K562 (cell line): ENCODE measurements around the gene BBOX1. TPM values are rescaled to one million over a fixed set of nuclear protein-coding genes. Genes with fewer than 3 reads are reported as not detected.

Experiments used
- ATAC-seq: fragments of 200-7000 bp; cut with Tn5 transposase; 3 replicates; pipeline ENCODE4 v1.9.1; 2020; ENCODE audit warnings: moderate library complexity
- BruUV-seq: library from RNA; stranded (reverse); fragments of 400-500 nt; replicated peaks from 2 replicates; lab custom pipeline; 2021; lab: Mats Ljungman, UMichigan
- CTCF ChIA-PET: fragments of 300-600 bp; formaldehyde crosslinking; extraction: SDS; loops from one replicate; lab custom pipeline; 2021; ENCODE audit warnings: low intra/inter-chr PET ratio; lab: Yijun Ruan, JAX
- POLR2A ChIA-PET: fragments of 300-600, 350-650 bp; sonication (Branson Sonifier 250); formaldehyde crosslinking; extraction: SDS; loops from one replicate; lab custom pipeline; 2021; ENCODE audit warnings: antibody characterized with exemption, inconsistent platforms; lab: Yijun Ruan, JAX
- DNase-seq, 4 experiments: peaks; one replicate each; pipeline versions ENCODE4 v3.0.0 to v3.0.0-alpha.2; 2011 to 2018; ENCODE audit warnings: low spot score in 3 of 4, mixed read lengths in 3 of 4; ENCODE audit errors: extremely low read depth in 1 of 4
- FAIRE-seq: peaks from 2 replicates; lab custom pipeline; 2011; peaks lifted over from hg19 to GRCh38; lab: Jason Lieb, UNC
- H2AFZ ChIP-seq: 2 replicates; pipeline ENCODE4 v1.6.0; 2011; ENCODE audit warnings: low read depth, low read length, control low read depth, inconsistent platforms
- H3K27ac ChIP-seq: fragments of 200-600 bp; 3 replicates; pipeline ENCODE4 v1.8.0; 2011; ENCODE audit warnings: low read depth, mild to moderate bottlenecking, control low read depth, inconsistent platforms, low read length, moderate library complexity, mixed read lengths; ENCODE audit errors: extremely low read depth
- H3K27me3 ChIP-seq, 2 experiments: fragments of 300-600 bp in 1 of 2; 2 replicates in 1 of 2; 3 replicates in 1 of 2; pipeline versions ENCODE4 v1.6.0 to v1.8.0; 2011; ENCODE audit warnings: inconsistent platforms in 2 of 2, low read length in 2 of 2, mild to moderate bottlenecking in 1 of 2, mixed read lengths in 1 of 2, moderate library complexity in 1 of 2; ENCODE audit not compliant: control insufficient read depth in 2 of 2, insufficient read depth in 2 of 2
- H3K36me3 ChIP-seq: fragments of 300-600 bp; 3 replicates; pipeline ENCODE4 v1.8.0; 2011; ENCODE audit warnings: mild to moderate bottlenecking, low read length, inconsistent platforms; ENCODE audit not compliant: control insufficient read depth, insufficient read depth
- H3K4me1 ChIP-seq, 2 experiments: fragments of 200-600 bp in 1 of 2; replicated peaks in 1 of 2; 2 replicates in 1 of 2; 3 replicates in 1 of 2; pipeline versions ENCODE4 v1.5.1 to v1.8.0; 2011; ENCODE audit warnings: inconsistent platforms in 2 of 2, low read length in 2 of 2, mild to moderate bottlenecking in 1 of 2, mixed read lengths in 1 of 2, moderate library complexity in 1 of 2; ENCODE audit not compliant: control insufficient read depth in 2 of 2, insufficient read depth in 2 of 2
- H3K4me2 ChIP-seq: 2 replicates; pipeline ENCODE4 v1.6.1; 2011; ENCODE audit warnings: low read length, control low read depth, inconsistent platforms, mixed read lengths; ENCODE audit not compliant: insufficient read depth
- H3K4me3 ChIP-seq: fragments of 200-600 bp; sonication (generic), shearing (Covaris generic); 2 replicates; pipeline ENCODE4 v1.5.1; 2016; ENCODE audit warnings: control low read depth, inconsistent platforms
- H3K79me2 ChIP-seq: fragments of 200-600 bp; 3 replicates; pipeline ENCODE4 v1.8.0; 2011; ENCODE audit warnings: low read length, inconsistent platforms; ENCODE audit not compliant: control insufficient read depth, insufficient read depth
- H3K9ac ChIP-seq, 2 experiments: 2 replicates each; pipeline versions ENCODE4 v1.6.0 to v1.6.1; 2011; ENCODE audit warnings: low read depth in 2 of 2, low read length in 2 of 2, control low read depth in 1 of 2, inconsistent platforms in 1 of 2, mild to moderate bottlenecking in 1 of 2, mixed read lengths in 1 of 2; ENCODE audit not compliant: insufficient read depth in 1 of 2
- H3K9me1 ChIP-seq: one replicate; pipeline ENCODE4 v1.6.0; 2011; ENCODE audit warnings: inconsistent platforms, mild to moderate bottlenecking, low read length, moderate library complexity; ENCODE audit not compliant: control insufficient read depth, insufficient read depth
- H3K9me3 ChIP-seq: replicated peaks from 2 replicates; pipeline ENCODE4 v1.5.1; 2011; ENCODE audit warnings: low read depth, low read length, inconsistent platforms; ENCODE audit not compliant: control insufficient read depth, insufficient read depth
- H4K20me1 ChIP-seq: replicated peaks from 2 replicates; pipeline ENCODE4 v1.6.1; 2011; ENCODE audit warnings: low read length, inconsistent platforms, mixed read lengths; ENCODE audit not compliant: control insufficient read depth, insufficient read depth
- E2F6 ChIP-seq, 2 experiments: IDR thresholded peaks; 2 replicates each; pipeline ENCODE4 v1.6.1; 2011; ENCODE audit warnings: borderline replicate concordance in 1 of 2, control low read depth in 1 of 2, low read depth in 1 of 2, low read length in 1 of 2, mild to moderate bottlenecking in 1 of 2, mixed read lengths in 1 of 2, moderate library complexity in 1 of 2; ENCODE audit not compliant: insufficient read depth in 1 of 2, insufficient read length in 1 of 2, poor library complexity in 1 of 2, severe bottlenecking in 1 of 2; ENCODE audit errors: extremely low read depth in 1 of 2
- FOXA3 ChIP-seq, 2 experiments: fragments of 450-650 bp in 1 of 2; sonication (generic) in 1 of 2; formaldehyde crosslinking; IDR thresholded peaks in 1 of 2; conservative IDR thresholded peaks in 1 of 2; 2 replicates each; pipeline versions ENCODE4 v1.4.0 to v1.8.0; 2020 to 2022; ENCODE audit warnings: mild to moderate bottlenecking in 2 of 2, missing genetic modification reagents in 1 of 2
- GTF2B ChIP-seq: IDR thresholded peaks from 2 replicates; pipeline ENCODE4 v1.6.1; 2011; ENCODE audit not compliant: insufficient read length; ENCODE audit errors: extremely low read depth
- GTF2F1 ChIP-seq: IDR thresholded peaks from 2 replicates; pipeline ENCODE4 v1.6.1; 2011; ENCODE audit warnings: low read depth, low read length, improper control_type of control experiment
- HMG20B ChIP-seq: fragments of 250-450 bp; sonication (Bioruptor Pico); IDR thresholded peaks from 2 replicates; pipeline ENCODE4 v1.5.0; 2021; ENCODE audit warnings: mild to moderate bottlenecking
- HOXB6 ChIP-seq: fragments of 250-450 bp; sonication (Bioruptor Pico); IDR thresholded peaks from 2 replicates; pipeline ENCODE4 v1.5.1; 2022; ENCODE audit warnings: mild to moderate bottlenecking, borderline replicate concordance
- MAFK ChIP-seq: IDR thresholded peaks from 2 replicates; pipeline ENCODE4 v1.6.1; 2011; ENCODE audit warnings: low read length, improper control_type of control experiment
- NCOA4 ChIP-seq: fragments of 450-650 bp; IDR thresholded peaks from 2 replicates; pipeline ENCODE4 v1.6.1; 2018; ENCODE audit warnings: mild to moderate bottlenecking; ENCODE audit not compliant: partially characterized antibody
- NFATC3 ChIP-seq: fragments of 450-650 bp; IDR thresholded peaks from 2 replicates; pipeline ENCODE4 v1.6.1; 2017; ENCODE audit warnings: mild to moderate bottlenecking
- PML ChIP-seq: IDR thresholded peaks from 2 replicates; pipeline ENCODE4 v1.6.1; 2012; ENCODE audit warnings: low read length, inconsistent platforms
- POLR2B ChIP-seq: fragments of 450-650 bp; IDR thresholded peaks from 2 replicates; pipeline ENCODE4 v1.6.1; 2018; ENCODE audit warnings: low read depth; ENCODE audit not compliant: partially characterized antibody
- POLR3A ChIP-seq: IDR thresholded peaks from 2 replicates; pipeline ENCODE4 v1.6.1; 2011; ENCODE audit warnings: borderline replicate concordance, mild to moderate bottlenecking, moderate library complexity; ENCODE audit not compliant: insufficient read length, insufficient read depth; ENCODE audit errors: extremely low read depth
- RAD51 ChIP-seq: fragments of 450-650 bp; IDR thresholded peaks from 2 replicates; pipeline ENCODE4 v1.7.1; 2016; ENCODE audit warnings: low read depth, mild to moderate bottlenecking, borderline replicate concordance
- SMAD4 ChIP-seq: fragments of 250-450 bp; sonication (Bioruptor Pico); conservative IDR thresholded peaks from 2 replicates; pipeline ENCODE4 v1.8.0; 2021; ENCODE audit warnings: inconsistent platforms, mild to moderate bottlenecking, moderate library complexity
- SRSF9 ChIP-seq: fragments of 200-400 bp; formaldehyde crosslinking; IDR thresholded peaks from 2 replicates; pipeline ENCODE4 v1.6.1; 2017; ENCODE audit warnings: low read depth, low read length, borderline replicate concordance
- THAP12 ChIP-seq: fragments of 250-450 bp; sonication (Bioruptor Pico); IDR thresholded peaks from 2 replicates; pipeline ENCODE4 v1.9.0; 2021; ENCODE audit warnings: mild to moderate bottlenecking, inconsistent platforms
- ZFP36 ChIP-seq: fragments of 150-350 bp; IDR thresholded peaks from 2 replicates; pipeline ENCODE4 v1.6.1; 2018; ENCODE audit warnings: low read length, low read depth; ENCODE audit not compliant: partially characterized antibody
- ZNF444 ChIP-seq: fragments of 250-450 bp; sonication (Bioruptor Pico); IDR thresholded peaks from 2 replicates; pipeline ENCODE4 v1.4.0; 2020; ENCODE audit warnings: mild to moderate bottlenecking, moderate library complexity
- ZNF778 ChIP-seq: fragments of 450-650 bp; formaldehyde crosslinking; IDR thresholded peaks from 2 replicates; pipeline ENCODE4 v1.4.0; 2020; ENCODE audit warnings: mild to moderate bottlenecking, moderate library complexity
- WGBS: fragments of 100-300 bp; shearing (Covaris generic); methylation state at CpG from one replicate; pipeline ENCODE4 v1.1.6; 2016; ENCODE audit warnings: low coverage, mixed read lengths; ENCODE audit not compliant: insufficient coverage; ENCODE audit errors: missing lambda C conversion rate; 5-methylcytosine and 5-hydroxymethylcytosine counted together
- in situ Hi-C: fragments of 300-500 bp; cut with MboI; formaldehyde crosslinking; loops from 4 replicates; pipeline ENCODE4 v1.15.0; 2018; ENCODE audit warnings: inconsistent platforms, mixed read lengths
- intact Hi-C: fragments of 100-400 bp; cut with micrococcal nuclease; formaldehyde crosslinking; loops from 2 replicates; pipeline ENCODE4 v1.14.2; 2022
- polyA plus RNA-seq, 8 experiments: library from polyadenylated mRNA; depleted of rRNA in 4 of 8; stranded (reverse) in 5 of 8; unstranded in 3 of 8; fragments of >200 nt; fragmentation: Nextera tagmentation in 2 of 8; fragmentation: Illumina TruSeq in 1 of 8; extraction: Ambion mirVana in 2 of 8; extraction: Trizol in 1 of 8; gene quantifications; 2 replicates each; pipeline versions ENCODE4 v1.2.1 to v1.2.3, GENCODE V29; 2011 to 2014; ENCODE audit warnings: inconsistent platforms in 1 of 8, missing spikeins in 1 of 8
- total RNA-seq, 7 experiments: library from RNA; depleted of rRNA in 6 of 7; stranded (reverse); fragments of >200 nt in 6 of 7; fragmentation: Illumina TruSeq in 2 of 7; extraction: Trizol in 2 of 7; gene quantifications; 2 replicates each; pipeline versions ENCODE4 v1.2.1 to v1.2.3, GENCODE V29; 2011 to 2021; ENCODE audit warnings: low replicate concordance in 1 of 7

Gene BBOX1
- total and polyA plus RNA-seq, 9 of the 15 experiments (the other 6 are each of a cell fraction or from before 2014, with no cell fraction given): not detected

DNA sequence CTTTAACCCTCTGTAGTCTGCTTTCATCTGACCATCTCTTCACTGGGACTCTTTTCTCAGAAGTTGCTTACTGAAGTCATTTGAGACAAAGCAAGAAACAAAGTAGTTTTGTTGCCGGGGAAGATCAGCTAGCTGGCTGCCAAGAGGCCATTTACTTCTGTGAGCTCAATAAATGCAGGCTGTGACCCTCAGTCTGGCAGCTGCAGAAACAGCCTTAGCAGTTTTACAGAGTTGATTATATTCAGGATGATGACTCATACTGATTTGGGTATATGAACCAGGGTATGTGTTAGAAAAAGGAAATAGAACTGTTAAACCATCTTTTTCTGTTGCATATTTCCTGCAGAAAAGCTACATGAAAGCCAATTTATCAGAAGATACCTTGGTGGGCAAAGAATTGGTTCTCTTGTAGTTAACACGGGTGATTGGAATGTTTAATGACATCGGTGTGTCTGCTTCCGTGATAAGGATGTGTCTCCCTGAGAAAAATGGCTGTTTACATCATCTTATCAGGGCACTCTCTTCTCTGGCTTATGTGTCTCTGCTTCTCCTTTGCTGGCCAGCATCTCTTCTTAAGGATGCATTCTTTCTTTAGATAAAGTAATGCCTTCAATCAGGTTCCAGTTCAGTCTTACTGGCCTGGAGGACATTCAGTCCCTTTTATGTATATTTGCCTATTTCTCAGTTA lies 28.2 kb upstream of the BBOX1 start:
- H3K4me3 ChIP-seq: no peak overlapping the region
- ChIA-PET CTCF (no interaction called here), POLR2A (no interaction called here)
- H3K4me2 ChIP-seq: no peak overlapping the region
- no peaks in the 10 kb centered on the region for H3K9me1 ChIP-seq
- no peaks in the 10 kb centered on the region; the same call in 1 of the 2 replicates for H3K9me3 ChIP-seq
- WGBS: 2% methylated on average over 4 of the region's 4 CpGs
- TF ChIP-seq GTF2B (no peak), ZNF778 (CRISPR knock-in tag) (no peak), POLR3A (no peak), PML (no peak), SRSF9 (no peak), HOXB6 (no peak), HMG20B (no peak), NCOA4 (no peak), POLR2B (no peak), MAFK (no peak), ZFP36 (no peak), RAD51 (no peak), GTF2F1 (no peak), SMAD4 (no peak), E2F6 (IDR thresholded peaks at IDR 0.05; ENCODE audit: borderline replicate concordance in 1 of 2, extremely low read depth in 1 of 2, insufficient read depth in 1 of 2, insufficient read length in 1 of 2, low read depth in 1 of 2, low read length in 1 of 2, poor library complexity in 1 of 2, severe bottlenecking in 1 of 2) (no peak), THAP12 (CRISPR knock-in tag) (no peak), NFATC3 (no peak), ZNF444 (CRISPR knock-in tag) (no peak), FOXA3 (CRISPR knock-in tag; conservative IDR thresholded peaks at IDR 0.05 in 1 of 2, IDR thresholded peaks at IDR 0.05 in 1 of 2) (no peak)
- no peak overlapping the region for H3K9ac ChIP-seq
- H3K4me1 ChIP-seq: no peaks in the 10 kb centered on the region
- ATAC-seq (no peak), DNase-seq (no peak), FAIRE-seq (no peak)
- H3K79me2 ChIP-seq: no peaks in the 10 kb centered on the region
- H4K20me1 ChIP-seq: no peaks in the 10 kb centered on the region
- H3K27ac ChIP-seq: no peak overlapping the region
- no peaks in the 10 kb centered on the region for H3K36me3 ChIP-seq
- no TSS peak for BruUV-seq
- in situ Hi-C loops: no loop called here
- no peaks in the 10 kb centered on the region for H3K27me3 ChIP-seq
- intact Hi-C loops: no loop called here
- H2AFZ ChIP-seq: no peak overlapping the region
